ENCODE measurements around the gene CBX8.

DNA sequence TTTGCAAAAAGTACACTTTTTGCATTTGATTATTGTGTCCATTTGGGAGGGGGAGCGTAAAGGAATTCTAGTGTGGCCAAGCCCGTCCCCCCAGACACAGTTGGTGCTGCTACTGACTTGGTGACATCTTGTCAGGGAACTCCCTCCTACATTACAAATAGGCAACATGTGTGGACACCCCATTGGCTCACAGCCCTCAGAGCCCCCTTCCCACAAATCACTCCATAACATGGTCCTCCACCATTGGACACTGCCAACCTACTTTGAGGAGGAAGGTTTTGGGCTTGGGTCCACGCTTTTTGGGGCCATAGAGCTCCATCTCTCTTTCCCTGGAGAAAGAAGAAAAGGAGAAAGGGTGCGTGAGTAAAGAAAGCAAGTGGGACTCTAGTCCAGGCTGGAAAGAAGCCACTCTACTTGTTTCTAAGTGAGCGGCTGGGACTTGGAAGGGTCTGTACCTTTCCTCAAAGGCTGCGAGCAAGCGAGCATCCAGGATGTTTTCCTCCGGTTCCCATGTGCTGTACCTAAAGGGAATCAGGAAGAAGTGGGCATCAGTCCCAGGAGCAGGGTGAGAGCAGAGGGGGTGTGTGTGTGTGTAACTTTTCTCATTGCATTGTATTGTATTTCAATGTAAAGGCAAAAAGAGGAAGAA is 958 bp downstream of the CBX8 start:
- TF ChIP-seq POLR2A (IDR thresholded peaks at IDR 0.05; ENCODE audit: low read length), result no peak
- TF ChIP-seq GATA1 (IDR thresholded peaks at IDR 0.05; ENCODE audit: low read depth, low read length), result no peak

All from erythroblast (primary cell).